Measurements from ENCODE around the gene POLH.

DNA sequence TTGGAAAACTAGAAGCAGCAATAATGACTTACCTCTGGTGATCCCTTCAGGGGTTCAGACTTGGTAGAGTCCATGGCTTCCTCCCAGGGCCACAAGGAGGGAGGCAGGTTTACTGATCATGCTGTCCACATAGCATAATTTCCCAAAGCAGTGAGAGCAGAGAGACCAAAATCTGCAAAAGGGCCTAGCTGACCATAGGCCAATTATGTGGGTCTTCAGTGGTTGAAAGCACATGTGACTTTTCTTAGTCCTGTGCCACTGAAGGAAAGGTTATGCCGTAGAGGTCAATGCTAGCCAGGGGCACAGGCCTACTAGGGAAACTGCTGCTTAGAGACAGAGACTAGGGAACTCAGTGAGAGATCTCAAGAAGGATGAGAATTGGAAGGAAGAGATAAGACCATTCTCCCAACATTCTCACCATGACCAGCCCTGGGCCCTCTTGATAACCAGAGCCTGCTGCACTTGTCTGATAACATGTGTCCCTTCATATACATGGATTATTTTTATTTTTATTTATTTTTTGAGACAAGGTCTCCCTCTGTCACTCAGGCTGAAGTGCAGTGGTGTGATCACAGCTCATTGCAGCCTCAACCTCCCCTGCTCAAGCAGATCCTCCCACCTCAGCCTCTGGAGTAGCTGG, 55.1 kb downstream of the POLH start:
- TF ChIP-seq, protein P1, sequence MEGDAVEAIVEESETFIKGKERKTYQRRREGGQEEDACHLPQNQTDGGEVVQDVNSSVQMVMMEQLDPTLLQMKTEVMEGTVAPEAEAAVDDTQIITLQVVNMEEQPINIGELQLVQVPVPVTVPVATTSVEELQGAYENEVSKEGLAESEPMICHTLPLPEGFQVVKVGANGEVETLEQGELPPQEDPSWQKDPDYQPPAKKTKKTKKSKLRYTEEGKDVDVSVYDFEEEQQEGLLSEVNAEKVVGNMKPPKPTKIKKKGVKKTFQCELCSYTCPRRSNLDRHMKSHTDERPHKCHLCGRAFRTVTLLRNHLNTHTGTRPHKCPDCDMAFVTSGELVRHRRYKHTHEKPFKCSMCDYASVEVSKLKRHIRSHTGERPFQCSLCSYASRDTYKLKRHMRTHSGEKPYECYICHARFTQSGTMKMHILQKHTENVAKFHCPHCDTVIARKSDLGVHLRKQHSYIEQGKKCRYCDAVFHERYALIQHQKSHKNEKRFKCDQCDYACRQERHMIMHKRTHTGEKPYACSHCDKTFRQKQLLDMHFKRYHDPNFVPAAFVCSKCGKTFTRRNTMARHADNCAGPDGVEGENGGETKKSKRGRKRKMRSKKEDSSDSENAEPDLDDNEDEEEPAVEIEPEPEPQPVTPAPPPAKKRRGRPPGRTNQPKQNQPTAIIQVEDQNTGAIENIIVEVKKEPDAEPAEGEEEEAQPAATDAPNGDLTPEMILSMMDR (IDR thresholded peaks at IDR 0.05): no peak
- TF ChIP-seq POLR2A (IDR thresholded peaks at IDR 0.05): no peak
